OCI-LY7 (cell line): ENCODE results near the gene MOGAT1.

Experiments
- CTCF ChIP-seq: fragments of 200-600 bp; sonication (generic); conservative IDR thresholded peaks from 2 replicates; pipeline ENCODE4 v1.5.1; 2014; ENCODE audit warnings: mild to moderate bottlenecking, antibody characterized with exemption, low read length, moderate library complexity, mixed read lengths
- EZH2phosphoT487 ChIP-seq: fragments of 200-600 bp; sonication (generic); IDR thresholded peaks from 2 replicates; pipeline ENCODE4 v1.6.1; 2018; ENCODE audit warnings: low read depth, borderline replicate concordance, mild to moderate bottlenecking, mixed run types, antibody characterized with exemption, low read length, moderate library complexity, mixed read lengths

GRCh38 chr2:222711315-222711940 is 40.0 kb downstream of the MOGAT1 start:
- TF ChIP-seq CTCF, result no peak
- TF ChIP-seq EZH2phosphoT487, result no peak
